B cell (primary cell): ENCODE results near the gene SGCA.

Source experiments
- EZH2 ChIP-seq: IDR thresholded peaks from 2 replicates; pipeline ENCODE4 v1.6.1; 2012; ENCODE audit warnings: borderline replicate concordance, low read depth, mild to moderate bottlenecking, moderate library complexity, low read length; ENCODE audit not compliant: insufficient read depth, poor library complexity, severe bottlenecking
- TF ChIP-seq, protein P1 (sequence below): fragments of 200-600 bp; IDR thresholded peaks from one replicate; pipeline ENCODE4 v1.8.0; 2022; ENCODE audit warnings: antibody characterized with exemption, mild to moderate bottlenecking

DNA sequence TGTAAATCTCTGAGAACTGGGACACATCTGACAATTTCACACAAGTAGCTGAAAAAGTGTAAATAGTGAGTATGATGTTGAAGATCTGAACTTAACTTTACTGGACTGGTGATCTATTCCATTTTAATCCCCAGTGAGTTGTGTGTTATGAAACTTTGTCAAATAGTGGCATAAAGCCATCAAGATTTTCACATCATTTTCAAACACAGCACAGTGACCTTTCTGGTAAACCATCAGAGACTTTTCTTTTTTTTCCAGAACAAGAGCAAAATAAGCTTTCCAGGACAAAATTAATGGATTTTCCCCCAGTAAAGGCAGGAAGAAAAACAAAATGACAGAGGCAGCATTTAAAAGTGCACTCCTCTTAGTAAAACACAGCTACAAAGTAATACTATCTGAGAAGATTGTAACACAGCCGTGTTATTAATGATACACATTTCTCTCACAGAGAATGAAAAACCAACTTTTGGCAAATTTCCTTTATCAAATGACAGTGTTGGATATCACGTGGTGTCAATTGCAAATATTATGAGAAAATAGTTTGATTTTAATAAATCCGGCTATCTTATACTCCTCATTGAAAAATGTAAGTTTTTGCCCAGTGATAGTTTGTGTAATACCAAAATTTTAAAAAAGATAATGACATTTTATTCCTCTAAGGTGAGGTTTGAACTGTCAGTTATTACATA is 52.4 kb downstream of the SGCA start:
- TF ChIP-seq, protein P1, sequence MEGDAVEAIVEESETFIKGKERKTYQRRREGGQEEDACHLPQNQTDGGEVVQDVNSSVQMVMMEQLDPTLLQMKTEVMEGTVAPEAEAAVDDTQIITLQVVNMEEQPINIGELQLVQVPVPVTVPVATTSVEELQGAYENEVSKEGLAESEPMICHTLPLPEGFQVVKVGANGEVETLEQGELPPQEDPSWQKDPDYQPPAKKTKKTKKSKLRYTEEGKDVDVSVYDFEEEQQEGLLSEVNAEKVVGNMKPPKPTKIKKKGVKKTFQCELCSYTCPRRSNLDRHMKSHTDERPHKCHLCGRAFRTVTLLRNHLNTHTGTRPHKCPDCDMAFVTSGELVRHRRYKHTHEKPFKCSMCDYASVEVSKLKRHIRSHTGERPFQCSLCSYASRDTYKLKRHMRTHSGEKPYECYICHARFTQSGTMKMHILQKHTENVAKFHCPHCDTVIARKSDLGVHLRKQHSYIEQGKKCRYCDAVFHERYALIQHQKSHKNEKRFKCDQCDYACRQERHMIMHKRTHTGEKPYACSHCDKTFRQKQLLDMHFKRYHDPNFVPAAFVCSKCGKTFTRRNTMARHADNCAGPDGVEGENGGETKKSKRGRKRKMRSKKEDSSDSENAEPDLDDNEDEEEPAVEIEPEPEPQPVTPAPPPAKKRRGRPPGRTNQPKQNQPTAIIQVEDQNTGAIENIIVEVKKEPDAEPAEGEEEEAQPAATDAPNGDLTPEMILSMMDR, result no peak
- TF ChIP-seq EZH2, result no peak
